ENCODE results near the gene ATOSB. TPM values are rescaled to one million over a fixed set of nuclear protein-coding genes. Genes with fewer than 3 reads are reported as not detected.

Gene ATOSB
- total and polyA plus RNA-seq, 2 of the 8 experiments (the other 6 are each of a cell fraction or from before 2014, with no cell fraction given), result 6.9 to 10.4 TPM

DNA sequence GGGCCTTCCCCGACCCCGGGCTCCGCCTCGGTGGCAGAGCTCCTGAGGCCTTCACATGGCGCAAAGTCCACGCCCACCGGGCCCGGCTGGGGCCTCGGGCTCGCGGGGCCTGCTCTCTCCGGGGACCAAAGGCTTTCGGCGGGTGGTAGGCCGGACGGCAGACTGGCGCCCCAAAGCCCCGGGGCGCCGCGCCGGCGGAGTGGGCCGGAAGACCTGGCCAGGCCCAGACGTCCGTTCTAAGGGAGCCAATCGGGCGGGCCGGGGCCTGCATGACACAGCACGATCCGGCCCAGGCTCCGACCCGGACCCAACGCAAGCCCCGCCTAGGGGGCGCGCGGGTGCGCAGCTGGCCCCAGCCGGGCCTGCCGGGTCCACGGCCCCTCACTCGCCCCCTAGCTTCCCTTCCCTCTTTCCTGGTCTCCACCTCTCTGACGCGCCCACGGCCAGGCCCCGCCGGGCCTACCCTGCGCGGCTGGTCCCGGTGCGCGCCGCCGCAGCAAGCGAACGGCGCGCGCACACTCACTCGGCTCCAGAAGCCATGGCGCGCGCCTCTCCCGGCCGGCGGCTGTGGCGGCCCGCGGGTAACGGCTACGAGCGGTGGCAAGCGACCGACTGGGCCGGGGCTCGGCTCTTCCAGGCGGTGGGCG, 43.7 kb downstream of the ATOSB start (continued):
- TF ChIP-seq POLR2AphosphoS5 (IDR thresholded peaks at IDR 0.05; ENCODE audit: low read depth, low read length) (peak; percentile 50), EZH2 (IDR thresholded peaks at IDR 0.05; ENCODE audit: low read depth, low read length, severe bottlenecking) (no peak), YY1 (IDR thresholded peaks at IDR 0.05; ENCODE audit: low read depth, low read length) (peak; percentile 75; the same call in 1 of the 2 replicates), CBX5 (IDR thresholded peaks at IDR 0.05; ENCODE audit: low read depth, low read length) (no peak)

All from H1 (cell line).